ENCODE data around the gene TUBA4A.
A peak's percentile ranks its signal among the peaks of the same experiment; 100 is the strongest.

The TUBA4A gene

GRCh38 chr2:219253753-219254589, at the start of gene TUBA4A:
Gene TUBA4A (minus strand): TSS chr2:219253918. CDS start chr2:219253858, 60 bp downstream.
- H3K27me3 Mint-ChIP-seq (ENCODE audit: low read depth) = peaks cover 71% of the 10 kb centered on the region
- H3K4me3 Mint-ChIP-seq = peak within 1 kb of the TSS; percentile 77 to 83 (median 81)

GRCh38 chr2:219302412-219302968, 48.8 kb upstream of the TUBA4A start:
- Mint-ChIP-seq H3K27me3 (ENCODE audit: low read depth) (peaks cover 95% of the 10 kb centered on the region), H3K27ac (no peak overlapping the region), H3K4me3 (no peak overlapping the region), H3K9me3 (no peaks in the 10 kb centered on the region), H3K36me3 (ENCODE audit: low read depth) (no peaks in the 10 kb centered on the region), H3K4me1 (no peaks in the 10 kb centered on the region)
- no peak for TF ChIP-seq CTCF (IDR thresholded peaks at IDR 0.05; ENCODE audit: unreplicated experiment in 3 of 3)

More at GRCh38 chr2:219253753-219254589, at the start of gene TUBA4A:
- peaks cover 43% of the 10 kb centered on the region for H3K4me1 Mint-ChIP-seq
- no peak for TF ChIP-seq CTCF (IDR thresholded peaks at IDR 0.05; ENCODE audit: unreplicated experiment in 3 of 3)
- no peaks in the 10 kb centered on the region for H3K36me3 Mint-ChIP-seq (ENCODE audit: low read depth)
- H3K9me3 Mint-ChIP-seq = no peaks in the 10 kb centered on the region
- H3K27ac Mint-ChIP-seq = peak within 1 kb of the TSS; percentile 15 to 75 (median 45)

GRCh38 chr2:219300022-219300421, 46.3 kb upstream of the TUBA4A start:
- Mint-ChIP-seq H3K27me3 (ENCODE audit: low read depth) (peaks cover 87% of the 10 kb centered on the region), H3K27ac (no peak overlapping the region)
- no peak for TF ChIP-seq CTCF (IDR thresholded peaks at IDR 0.05; ENCODE audit: unreplicated experiment in 3 of 3)

GRCh38 chr2:219299372-219299760, 45.6 kb upstream of the TUBA4A start:
- Mint-ChIP-seq H3K36me3 (ENCODE audit: low read depth) (no peaks in the 10 kb centered on the region), H3K4me3 (no peak overlapping the region), H3K27ac (no peak overlapping the region), H3K9me3 (no peaks in the 10 kb centered on the region), H3K4me1 (peaks cover 10% of the 10 kb centered on the region), H3K27me3 (ENCODE audit: low read depth) (peaks cover 80% of the 10 kb centered on the region)
- no peak for TF ChIP-seq CTCF (IDR thresholded peaks at IDR 0.05; ENCODE audit: unreplicated experiment in 3 of 3)

More at GRCh38 chr2:219300022-219300421, 46.3 kb upstream of the TUBA4A start:
- Mint-ChIP-seq H3K9me3 (no peaks in the 10 kb centered on the region), H3K4me3 (no peak overlapping the region), H3K36me3 (ENCODE audit: low read depth) (no peaks in the 10 kb centered on the region), H3K4me1 (peaks cover 9% of the 10 kb centered on the region)

GRCh38 chr2:219298759-219299371, 45.1 kb upstream of the TUBA4A start:
- no peaks in the 10 kb centered on the region for H3K9me3 Mint-ChIP-seq
- H3K4me3 Mint-ChIP-seq = no peak overlapping the region
- H3K27me3 Mint-ChIP-seq (ENCODE audit: low read depth) = peaks cover 75% of the 10 kb centered on the region
- H3K4me1 Mint-ChIP-seq = peaks cover 15% of the 10 kb centered on the region
- peak; percentile 95 to 98 (median 96) for TF ChIP-seq CTCF (IDR thresholded peaks at IDR 0.05; ENCODE audit: unreplicated experiment in 3 of 3)
- no peaks in the 10 kb centered on the region for H3K36me3 Mint-ChIP-seq (ENCODE audit: low read depth)
- no peak overlapping the region for H3K27ac Mint-ChIP-seq
